Uterus (tissue), 2 donors: ENCODE measurements around the gene HUWE1.

Experiments used
- POLR2A ChIP-seq, 2 donors: fragments of 450-650 bp; IDR thresholded peaks; one replicate each; pipeline ENCODE4 v1.6.1; 2016; ENCODE audit warnings: antibody characterized with exemption in 2 of 2, mild to moderate bottlenecking in 1 of 2, moderate library complexity in 1 of 2
- TF ChIP-seq, protein P1 (sequence below), 4 experiments: fragments of 200-600 bp in 2 of 4; fragments of 450-650 bp in 2 of 4; sonication (generic) in 2 of 4; IDR thresholded peaks; one replicate each; pipeline ENCODE4 v1.5.1; 2016 to 2019; ENCODE audit warnings: antibody characterized with exemption in 4 of 4, mild to moderate bottlenecking in 2 of 4, moderate library complexity in 1 of 4

DNA sequence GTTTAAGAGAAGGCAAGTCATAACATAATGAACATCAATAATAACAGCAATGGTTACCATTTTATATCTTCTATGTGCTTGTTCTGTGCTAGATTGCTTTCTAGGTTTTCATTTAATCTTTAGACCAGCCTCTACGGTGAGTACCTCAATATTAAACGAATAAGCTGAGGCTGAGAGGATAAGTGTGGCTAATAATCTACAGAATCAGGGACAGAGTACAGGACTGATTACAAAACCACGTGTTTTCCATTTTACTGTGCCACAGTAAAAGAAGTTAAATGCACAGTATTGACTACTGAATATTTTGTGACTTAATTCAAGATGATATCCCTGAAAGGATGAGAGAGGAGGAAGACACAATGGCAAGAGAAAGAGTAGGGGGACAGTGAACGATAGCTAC, 56.3 kb downstream of the HUWE1 start:
- TF ChIP-seq, protein P1, sequence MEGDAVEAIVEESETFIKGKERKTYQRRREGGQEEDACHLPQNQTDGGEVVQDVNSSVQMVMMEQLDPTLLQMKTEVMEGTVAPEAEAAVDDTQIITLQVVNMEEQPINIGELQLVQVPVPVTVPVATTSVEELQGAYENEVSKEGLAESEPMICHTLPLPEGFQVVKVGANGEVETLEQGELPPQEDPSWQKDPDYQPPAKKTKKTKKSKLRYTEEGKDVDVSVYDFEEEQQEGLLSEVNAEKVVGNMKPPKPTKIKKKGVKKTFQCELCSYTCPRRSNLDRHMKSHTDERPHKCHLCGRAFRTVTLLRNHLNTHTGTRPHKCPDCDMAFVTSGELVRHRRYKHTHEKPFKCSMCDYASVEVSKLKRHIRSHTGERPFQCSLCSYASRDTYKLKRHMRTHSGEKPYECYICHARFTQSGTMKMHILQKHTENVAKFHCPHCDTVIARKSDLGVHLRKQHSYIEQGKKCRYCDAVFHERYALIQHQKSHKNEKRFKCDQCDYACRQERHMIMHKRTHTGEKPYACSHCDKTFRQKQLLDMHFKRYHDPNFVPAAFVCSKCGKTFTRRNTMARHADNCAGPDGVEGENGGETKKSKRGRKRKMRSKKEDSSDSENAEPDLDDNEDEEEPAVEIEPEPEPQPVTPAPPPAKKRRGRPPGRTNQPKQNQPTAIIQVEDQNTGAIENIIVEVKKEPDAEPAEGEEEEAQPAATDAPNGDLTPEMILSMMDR (IDR thresholded peaks at IDR 0.05), result no peak
- TF ChIP-seq POLR2A (IDR thresholded peaks at IDR 0.05), result no peak
